K562 (cell line): ENCODE results near the gene SLC35G6. TPM values are rescaled to one million over a fixed set of nuclear protein-coding genes. Genes with fewer than 3 reads are reported as not detected.

ENCODE experiments used
- CREBBP ChIP-seq: IDR thresholded peaks from one replicate; pipeline ENCODE4 v1.6.1; 2012; ENCODE audit warnings: low read depth, mild to moderate bottlenecking, control low read depth, inconsistent platforms, low read length
- GABPB2 ChIP-seq: fragments of 250-450 bp; sonication (Bioruptor Pico); conservative IDR thresholded peaks from 2 replicates; pipeline ENCODE4 v1.5.1; 2021; ENCODE audit warnings: mild to moderate bottlenecking
- HMGN3 ChIP-seq: IDR thresholded peaks from 2 replicates; pipeline ENCODE4 v1.6.1; 2011; ENCODE audit warnings: borderline replicate concordance, low read depth, mild to moderate bottlenecking, mixed read lengths, low read length; ENCODE audit not compliant: insufficient read length; ENCODE audit errors: extremely low read depth
- KDM1A ChIP-seq, 2 experiments: fragments of 450-650 bp; IDR thresholded peaks; 2 replicates each; pipeline ENCODE4 v1.6.1; 2016; ENCODE audit warnings: mild to moderate bottlenecking in 2 of 2
- NELFE ChIP-seq: IDR thresholded peaks from 2 replicates; pipeline ENCODE4 v1.6.1; 2011; ENCODE audit warnings: mild to moderate bottlenecking; ENCODE audit not compliant: insufficient read depth, insufficient read length
- NFXL1 ChIP-seq: fragments of 450-650 bp; formaldehyde crosslinking; IDR thresholded peaks from 2 replicates; pipeline ENCODE4 v1.4.0; 2021; ENCODE audit warnings: mild to moderate bottlenecking
- PTRF ChIP-seq: fragments of 450-650 bp; IDR thresholded peaks from 2 replicates; pipeline ENCODE4 v1.6.1; 2016; ENCODE audit warnings: mild to moderate bottlenecking, missing genetic modification characterization, missing compliant biosample characterization
- RHOXF2B ChIP-seq: fragments of 250-450 bp; sonication (Bioruptor Pico); conservative IDR thresholded peaks from 2 replicates; pipeline ENCODE4 v1.5.1; 2021
- SIN3B ChIP-seq: fragments of 450-650 bp; IDR thresholded peaks from 2 replicates; pipeline ENCODE4 v1.6.1; 2017; ENCODE audit warnings: low read depth, mild to moderate bottlenecking, moderate library complexity
- TAF7 ChIP-seq: fragments of 450-650 bp; IDR thresholded peaks from 2 replicates; pipeline ENCODE4 v1.6.1; 2016; ENCODE audit warnings: missing genetic modification characterization, missing compliant biosample characterization
- YBX1 ChIP-seq: fragments of 450-650 bp; IDR thresholded peaks from 2 replicates; pipeline ENCODE4 v1.7.1; 2016; ENCODE audit warnings: mild to moderate bottlenecking
- ZBTB26 ChIP-seq: fragments of 450-650 bp; formaldehyde crosslinking; IDR thresholded peaks from 2 replicates; pipeline ENCODE4 v1.4.0; 2022; ENCODE audit warnings: missing genetic modification characterization
- ZNF347 ChIP-seq: fragments of 450-650 bp; formaldehyde crosslinking; IDR thresholded peaks from 2 replicates; pipeline ENCODE4 v1.4.0; 2020; ENCODE audit warnings: low read depth, mild to moderate bottlenecking, moderate library complexity
- ZNF507 ChIP-seq: conservative IDR thresholded peaks from 2 replicates; pipeline ENCODE4 v1.6.1; 2017; ENCODE audit warnings: missing genetic modification characterization, missing compliant biosample characterization
- ZNF766 ChIP-seq: fragments of 200-800 bp; sonication (Bioruptor generic); conservative IDR thresholded peaks from 2 replicates; pipeline ENCODE4 v1.6.1; 2016; ENCODE audit warnings: missing genetic modification characterization, missing compliant biosample characterization
- ZNF778 ChIP-seq: fragments of 450-650 bp; formaldehyde crosslinking; IDR thresholded peaks from 2 replicates; pipeline ENCODE4 v1.4.0; 2020; ENCODE audit warnings: mild to moderate bottlenecking, moderate library complexity
- polyA plus RNA-seq, 8 experiments: library from polyadenylated mRNA; depleted of rRNA in 4 of 8; stranded (reverse) in 5 of 8; unstranded in 3 of 8; fragments of >200 nt; fragmentation: Nextera tagmentation in 2 of 8; fragmentation: Illumina TruSeq in 1 of 8; extraction: Ambion mirVana in 2 of 8; extraction: Trizol in 1 of 8; gene quantifications; 2 replicates each; pipeline versions ENCODE4 v1.2.1 to v1.2.3, GENCODE V29; 2011 to 2014; ENCODE audit warnings: inconsistent platforms in 1 of 8, missing spikeins in 1 of 8
- total RNA-seq, 7 experiments: library from RNA; depleted of rRNA in 6 of 7; stranded (reverse); fragments of >200 nt in 6 of 7; fragmentation: Illumina TruSeq in 2 of 7; extraction: Trizol in 2 of 7; gene quantifications; 2 replicates each; pipeline versions ENCODE4 v1.2.1 to v1.2.3, GENCODE V29; 2011 to 2021; ENCODE audit warnings: low replicate concordance in 1 of 7
- TF ChIP-seq, protein P1 (sequence below): fragments of 450-650 bp; IDR thresholded peaks from 2 replicates; pipeline ENCODE4 v1.6.1; 2017; ENCODE audit warnings: antibody characterized with exemption, mild to moderate bottlenecking
- TF ChIP-seq, protein P2 (sequence below): sonication (generic); formaldehyde crosslinking; IDR thresholded peaks from 2 replicates; pipeline ENCODE4 v1.8.0; 2023; ENCODE audit warnings: missing genetic modification reagents, mild to moderate bottlenecking, borderline replicate concordance

Gene SLC35G6
- total and polyA plus RNA-seq, 9 of the 15 experiments (the other 6 are each of a cell fraction or from before 2014, with no cell fraction given), result not detected

DNA sequence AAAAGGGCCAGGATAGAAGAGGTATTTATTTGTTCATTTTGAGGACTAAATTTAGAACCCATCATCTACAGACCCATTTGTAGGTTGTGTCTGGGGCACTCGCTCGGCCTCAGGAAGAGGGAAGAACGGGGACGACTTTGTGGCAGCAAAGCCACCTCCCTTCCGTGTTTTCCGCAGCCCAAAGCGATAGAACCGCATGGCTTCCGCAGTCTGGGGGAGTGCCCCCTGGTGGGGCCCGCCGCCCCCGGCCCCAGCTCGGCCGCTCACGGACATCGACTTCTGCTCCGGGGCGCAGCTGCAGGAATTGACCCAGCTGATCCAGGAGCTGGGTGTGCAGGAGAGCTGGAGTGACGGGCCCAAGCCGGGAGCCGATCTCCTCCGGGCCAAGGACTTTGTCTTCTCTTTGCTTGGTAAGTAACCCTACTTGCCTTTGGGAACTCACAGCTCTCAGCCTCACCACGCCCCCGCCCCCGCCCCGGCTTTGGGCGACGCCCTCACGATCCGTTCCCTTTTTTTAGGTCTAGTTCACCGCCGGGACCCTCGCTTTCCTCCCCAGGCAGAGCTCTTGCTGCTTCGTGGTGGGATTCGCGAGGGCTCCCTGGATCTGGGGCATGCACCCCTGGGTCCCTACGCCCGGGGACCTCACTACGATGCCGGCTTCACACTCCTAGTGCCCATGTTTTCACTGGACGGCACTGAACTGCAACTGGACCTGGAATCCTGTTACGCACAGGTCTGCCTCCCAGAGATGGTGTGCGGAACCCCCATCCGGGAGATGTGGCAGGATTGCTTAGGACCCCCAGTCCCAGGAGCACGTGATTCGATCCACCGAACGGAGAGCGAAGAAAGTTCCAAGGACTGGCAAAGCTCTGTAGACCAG, 45.3 kb upstream of the SLC35G6 start (continued):
- TF ChIP-seq, protein P1, sequence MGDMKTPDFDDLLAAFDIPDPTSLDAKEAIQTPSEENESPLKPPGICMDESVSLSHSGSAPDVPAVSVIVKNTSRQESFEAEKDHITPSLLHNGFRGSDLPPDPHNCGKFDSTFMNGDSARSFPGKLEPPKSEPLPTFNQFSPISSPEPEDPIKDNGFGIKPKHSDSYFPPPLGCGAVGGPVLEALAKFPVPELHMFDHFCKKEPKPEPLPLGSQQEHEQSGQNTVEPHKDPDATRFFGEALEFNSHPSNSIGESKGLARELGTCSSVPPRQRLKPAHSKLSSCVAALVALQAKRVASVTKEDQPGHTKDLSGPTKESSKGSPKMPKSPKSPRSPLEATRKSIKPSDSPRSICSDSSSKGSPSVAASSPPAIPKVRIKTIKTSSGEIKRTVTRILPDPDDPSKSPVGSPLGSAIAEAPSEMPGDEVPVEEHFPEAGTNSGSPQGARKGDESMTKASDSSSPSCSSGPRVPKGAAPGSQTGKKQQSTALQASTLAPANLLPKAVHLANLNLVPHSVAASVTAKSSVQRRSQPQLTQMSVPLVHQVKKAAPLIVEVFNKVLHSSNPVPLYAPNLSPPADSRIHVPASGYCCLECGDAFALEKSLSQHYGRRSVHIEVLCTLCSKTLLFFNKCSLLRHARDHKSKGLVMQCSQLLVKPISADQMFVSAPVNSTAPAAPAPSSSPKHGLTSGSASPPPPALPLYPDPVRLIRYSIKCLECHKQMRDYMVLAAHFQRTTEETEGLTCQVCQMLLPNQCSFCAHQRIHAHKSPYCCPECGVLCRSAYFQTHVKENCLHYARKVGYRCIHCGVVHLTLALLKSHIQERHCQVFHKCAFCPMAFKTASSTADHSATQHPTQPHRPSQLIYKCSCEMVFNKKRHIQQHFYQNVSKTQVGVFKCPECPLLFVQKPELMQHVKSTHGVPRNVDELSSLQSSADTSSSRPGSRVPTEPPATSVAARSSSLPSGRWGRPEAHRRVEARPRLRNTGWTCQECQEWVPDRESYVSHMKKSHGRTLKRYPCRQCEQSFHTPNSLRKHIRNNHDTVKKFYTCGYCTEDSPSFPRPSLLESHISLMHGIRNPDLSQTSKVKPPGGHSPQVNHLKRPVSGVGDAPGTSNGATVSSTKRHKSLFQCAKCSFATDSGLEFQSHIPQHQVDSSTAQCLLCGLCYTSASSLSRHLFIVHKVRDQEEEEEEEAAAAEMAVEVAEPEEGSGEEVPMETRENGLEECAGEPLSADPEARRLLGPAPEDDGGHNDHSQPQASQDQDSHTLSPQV, result no peak
- TF ChIP-seq RHOXF2B (CRISPR knock-in tag) (no peak), CREBBP (no peak), GABPB2 (CRISPR knock-in tag) (no peak), YBX1 (no peak), ZNF778 (CRISPR knock-in tag) (no peak), NFXL1 (CRISPR knock-in tag) (no peak), TAF7 (no peak), SIN3B (no peak), ZNF507 (tag) (no peak), ZBTB26 (no peak), HMGN3 (no peak), KDM1A (IDR thresholded peaks at IDR 0.05) (no peak), ZNF347 (CRISPR knock-in tag) (no peak), NELFE (no peak), ZNF766 (CRISPR knock-in tag) (no peak), PTRF (tag) (no peak)
- TF ChIP-seq, protein P2, sequence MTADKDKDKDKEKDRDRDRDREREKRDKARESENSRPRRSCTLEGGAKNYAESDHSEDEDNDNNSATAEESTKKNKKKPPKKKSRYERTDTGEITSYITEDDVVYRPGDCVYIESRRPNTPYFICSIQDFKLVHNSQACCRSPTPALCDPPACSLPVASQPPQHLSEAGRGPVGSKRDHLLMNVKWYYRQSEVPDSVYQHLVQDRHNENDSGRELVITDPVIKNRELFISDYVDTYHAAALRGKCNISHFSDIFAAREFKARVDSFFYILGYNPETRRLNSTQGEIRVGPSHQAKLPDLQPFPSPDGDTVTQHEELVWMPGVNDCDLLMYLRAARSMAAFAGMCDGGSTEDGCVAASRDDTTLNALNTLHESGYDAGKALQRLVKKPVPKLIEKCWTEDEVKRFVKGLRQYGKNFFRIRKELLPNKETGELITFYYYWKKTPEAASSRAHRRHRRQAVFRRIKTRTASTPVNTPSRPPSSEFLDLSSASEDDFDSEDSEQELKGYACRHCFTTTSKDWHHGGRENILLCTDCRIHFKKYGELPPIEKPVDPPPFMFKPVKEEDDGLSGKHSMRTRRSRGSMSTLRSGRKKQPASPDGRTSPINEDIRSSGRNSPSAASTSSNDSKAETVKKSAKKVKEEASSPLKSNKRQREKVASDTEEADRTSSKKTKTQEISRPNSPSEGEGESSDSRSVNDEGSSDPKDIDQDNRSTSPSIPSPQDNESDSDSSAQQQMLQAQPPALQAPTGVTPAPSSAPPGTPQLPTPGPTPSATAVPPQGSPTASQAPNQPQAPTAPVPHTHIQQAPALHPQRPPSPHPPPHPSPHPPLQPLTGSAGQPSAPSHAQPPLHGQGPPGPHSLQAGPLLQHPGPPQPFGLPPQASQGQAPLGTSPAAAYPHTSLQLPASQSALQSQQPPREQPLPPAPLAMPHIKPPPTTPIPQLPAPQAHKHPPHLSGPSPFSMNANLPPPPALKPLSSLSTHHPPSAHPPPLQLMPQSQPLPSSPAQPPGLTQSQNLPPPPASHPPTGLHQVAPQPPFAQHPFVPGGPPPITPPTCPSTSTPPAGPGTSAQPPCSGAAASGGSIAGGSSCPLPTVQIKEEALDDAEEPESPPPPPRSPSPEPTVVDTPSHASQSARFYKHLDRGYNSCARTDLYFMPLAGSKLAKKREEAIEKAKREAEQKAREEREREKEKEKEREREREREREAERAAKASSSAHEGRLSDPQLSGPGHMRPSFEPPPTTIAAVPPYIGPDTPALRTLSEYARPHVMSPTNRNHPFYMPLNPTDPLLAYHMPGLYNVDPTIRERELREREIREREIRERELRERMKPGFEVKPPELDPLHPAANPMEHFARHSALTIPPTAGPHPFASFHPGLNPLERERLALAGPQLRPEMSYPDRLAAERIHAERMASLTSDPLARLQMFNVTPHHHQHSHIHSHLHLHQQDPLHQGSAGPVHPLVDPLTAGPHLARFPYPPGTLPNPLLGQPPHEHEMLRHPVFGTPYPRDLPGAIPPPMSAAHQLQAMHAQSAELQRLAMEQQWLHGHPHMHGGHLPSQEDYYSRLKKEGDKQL (CRISPR knock-in tag), result no peak
